Measurements from ENCODE around the gene ADD1.
"Not testable (repeated sequence)": the region's sequence is repeated elsewhere in the genome, so short reads cannot be mapped to it uniquely, and the experiment has no call there.

Gene ADD1

GRCh38 chr4:2944586-2945526 lies 101.2 kb downstream of the ADD1 start:
- no peak for DNase-seq (ENCODE audit: low read depth)

GRCh38 chr4:2945619-2946604 lies 102.3 kb downstream of the ADD1 start:
- DNase-seq (ENCODE audit: low read depth) = not testable (repeated sequence)

DNA sequence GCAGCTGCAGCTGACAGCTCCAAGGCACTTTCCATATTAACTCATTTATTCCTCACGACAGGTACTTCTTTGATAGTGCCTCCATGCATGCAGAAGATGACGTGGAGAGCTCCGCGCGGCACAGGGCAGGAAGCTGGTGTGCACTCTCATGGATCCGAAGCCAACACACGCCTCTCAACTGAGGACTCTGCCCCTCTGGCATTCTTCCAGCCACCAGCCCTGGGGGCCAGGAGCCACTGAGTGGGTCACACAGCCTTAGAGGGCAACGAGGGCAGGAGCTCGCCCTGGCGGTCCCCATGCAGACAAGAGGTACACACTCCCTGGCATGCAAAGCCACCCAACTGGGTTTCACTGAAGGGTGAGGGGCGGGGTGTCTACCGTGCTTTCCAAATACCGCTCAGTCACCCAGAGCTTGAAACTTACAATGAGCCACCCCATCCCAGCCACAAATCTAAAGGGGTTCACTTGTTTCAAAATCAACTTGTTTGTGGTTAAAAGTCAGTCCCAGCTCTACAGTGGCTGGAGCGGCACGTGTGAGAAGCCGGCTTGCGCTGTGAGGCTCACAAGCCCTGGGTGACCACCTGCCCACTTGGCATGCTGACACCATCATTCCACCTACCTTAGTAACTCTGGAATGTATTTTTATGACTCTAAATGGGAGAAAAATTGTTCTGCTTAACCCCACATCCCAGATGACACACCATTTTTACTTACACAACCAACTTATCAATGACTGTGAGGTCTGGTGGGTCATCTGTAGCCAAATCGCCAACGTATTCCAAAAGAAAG lies 103.4 kb downstream of the ADD1 start:
- DNase-seq (ENCODE audit: low read depth) = no peak

- DNase-seq (ENCODE audit: low read depth) = no peak
Observed at GRCh38 chr4:2947926-2948325, 104.3 kb downstream of the ADD1 start.

DNA sequence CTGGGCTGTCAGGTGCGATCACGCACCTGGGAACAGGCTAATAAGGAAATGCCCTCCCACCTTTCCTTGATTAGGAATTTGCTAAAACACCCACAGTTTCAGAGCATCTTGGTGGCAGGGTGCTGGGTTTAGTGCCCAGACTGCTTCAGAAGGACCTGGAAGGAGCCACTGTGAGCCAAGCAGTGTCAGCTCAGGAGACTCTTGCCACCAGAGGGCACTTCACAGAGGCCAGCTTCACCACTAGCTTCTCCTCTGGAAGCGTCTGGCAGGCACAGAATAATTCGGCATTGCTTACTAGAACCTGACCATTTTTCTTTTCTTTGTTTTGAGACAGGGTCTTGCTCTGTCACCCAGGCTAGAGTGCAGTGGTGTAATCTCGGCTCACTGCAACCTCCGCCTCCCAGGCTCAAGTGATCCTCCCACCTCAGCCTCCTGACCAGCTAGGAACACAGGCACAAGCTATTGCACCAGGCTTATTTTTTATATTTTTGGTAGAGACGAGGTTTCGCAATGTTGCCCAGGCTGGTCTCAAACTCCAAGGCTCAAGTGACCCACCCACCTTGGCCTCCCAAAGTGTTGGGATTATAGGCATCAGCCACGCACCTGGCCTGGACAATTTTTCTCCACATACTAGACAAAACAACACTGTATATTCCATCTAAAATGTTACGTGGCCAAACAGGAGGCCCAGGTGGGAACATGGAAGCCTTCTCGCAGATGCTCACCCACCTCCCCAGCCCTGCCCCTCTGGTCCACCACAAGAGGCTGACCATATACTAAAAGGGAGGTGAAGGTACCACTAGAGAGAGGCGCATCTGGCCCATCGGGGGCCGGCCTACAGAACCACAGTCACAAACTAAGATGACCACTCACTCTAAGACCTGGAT lies 105.5 kb downstream of the ADD1 start:
- DNase-seq (ENCODE audit: low read depth) = no peak

DNA sequence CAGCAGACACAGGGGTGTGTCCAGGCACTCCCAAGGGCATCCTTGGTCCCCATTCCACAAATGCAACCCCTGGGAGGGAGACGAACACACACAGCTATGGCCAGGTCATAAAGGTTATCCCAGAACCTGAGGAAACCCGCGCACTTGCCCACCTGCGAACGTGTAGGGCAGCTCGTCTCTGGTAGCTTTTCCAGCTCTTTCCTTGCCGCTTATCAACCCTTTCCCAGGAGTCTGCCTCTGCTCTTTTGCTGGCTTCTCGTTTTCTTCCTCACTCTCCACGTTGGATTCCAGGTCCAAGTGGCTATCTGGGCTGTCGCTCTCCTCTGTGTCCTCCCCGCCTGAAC lies 106.1 kb downstream of the ADD1 start:
- no peak for DNase-seq (ENCODE audit: low read depth)

- DNase-seq (ENCODE audit: low read depth) = no peak
Observed at GRCh38 chr4:2950221-2950989, 106.8 kb downstream of the ADD1 start.

GRCh38 chr4:2953496-2953895 lies 109.9 kb downstream of the ADD1 start:
- DNase-seq (ENCODE audit: low read depth) = no peak

- no peak for DNase-seq (ENCODE audit: low read depth)
Observed at GRCh38 chr4:2954358-2955185, 110.9 kb downstream of the ADD1 start.

GRCh38 chr4:2955186-2956044 lies 111.8 kb downstream of the ADD1 start:
- DNase-seq (ENCODE audit: low read depth) = not testable (repeated sequence)

GRCh38 chr4:2958446-2958845 lies 114.8 kb downstream of the ADD1 start:
- no peak for DNase-seq (ENCODE audit: low read depth)

GRCh38 chr4:2960450-2960849 lies 116.8 kb downstream of the ADD1 start:
- not testable (repeated sequence) for DNase-seq (ENCODE audit: low read depth)

GRCh38 chr4:2961421-2961810 lies 117.8 kb downstream of the ADD1 start:
- no peak for DNase-seq (ENCODE audit: low read depth)

GRCh38 chr4:2961811-2962441 lies 118.3 kb downstream of the ADD1 start:
- DNase-seq (ENCODE audit: low read depth) = no peak

DNA sequence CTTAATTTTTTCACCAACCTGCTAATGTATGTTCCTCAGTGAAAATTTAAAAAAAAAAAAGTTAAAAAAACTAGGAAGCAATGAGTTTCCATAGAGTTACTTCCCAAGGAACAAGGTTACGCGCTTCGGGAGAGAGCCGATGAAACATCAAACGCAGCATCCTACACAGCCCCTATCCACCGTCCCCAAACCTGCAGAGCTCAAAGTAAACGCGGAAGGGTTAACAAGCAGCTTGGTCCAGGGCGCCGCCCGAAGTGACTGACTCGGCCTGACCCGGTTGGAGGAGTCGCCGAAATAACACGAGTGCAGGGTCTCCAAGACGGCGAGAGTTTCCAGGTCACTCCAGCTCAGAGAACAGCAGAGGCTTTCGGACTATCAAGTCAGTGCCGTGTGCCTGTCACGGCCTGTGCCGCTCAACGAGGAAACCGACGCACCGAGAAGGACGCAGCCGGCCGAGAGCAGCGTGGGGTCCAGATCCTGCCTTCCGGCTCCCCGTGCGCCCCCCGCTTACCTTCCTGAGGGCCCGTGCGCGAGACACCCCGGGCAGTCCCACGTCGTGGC lies 119.0 kb downstream of the ADD1 start:
- DNase-seq (ENCODE audit: low read depth) = no peak

GRCh38 chr4:2963175-2963965 lies 119.7 kb downstream of the ADD1 start, which contains the start of the genes GRK4 and NOP14:
Gene GRK4, plus strand, starts transcription at chr4:2963571. Its CDS starts 500 bp downstream, at chr4:2964071.
Gene NOP14, minus strand, starts transcription at chr4:2963406. Its CDS starts 87 bp downstream, at chr4:2963319.
- DNase-seq (ENCODE audit: low read depth) = peak; percentile 92
